IPS-11a (cell line): ENCODE results near the gene PPP3R2.

ENCODE experiments used
- H3K4me3 ChIP-seq: one replicate; pipeline ENCODE4 v1.5.1; 2013; ENCODE audit warnings: low read depth, low read length, control low read depth

Gene PPP3R2

GRCh38 chr9:101594796-101595195 is at the start of gene PPP3R2:
TSS of gene PPP3R2 (minus strand) at chr9:101594969. CDS start at chr9:101594921, 48 bp downstream.
- H3K4me3 ChIP-seq, result no peak within 1 kb of the TSS

GRCh38 chr9:101639785-101640665 is 45.3 kb upstream of the PPP3R2 start:
- H3K4me3 ChIP-seq, result no peak overlapping the region

- no peak overlapping the region for H3K4me3 ChIP-seq
Observed at GRCh38 chr9:101639311-101639710, 44.5 kb upstream of the PPP3R2 start.

DNA sequence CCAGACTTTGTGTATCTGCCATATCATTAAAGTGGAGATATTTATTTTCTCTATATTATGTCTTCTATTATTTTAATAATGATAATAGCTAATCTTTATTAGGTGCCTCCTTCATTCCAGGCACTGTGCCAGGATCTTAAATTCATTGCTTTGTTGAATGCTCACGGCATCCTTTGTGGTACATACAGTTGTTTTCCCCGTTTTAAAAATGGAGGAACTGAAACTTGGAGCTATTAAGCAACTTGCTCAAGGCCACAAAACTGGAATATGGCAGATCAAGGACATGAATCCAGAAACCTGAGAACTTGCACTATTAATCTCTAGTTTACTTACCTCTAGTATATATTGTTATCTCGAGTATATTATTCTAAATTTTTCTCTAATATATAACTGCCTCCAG is 41.5 kb upstream of the PPP3R2 start:
- H3K4me3 ChIP-seq, result no peak overlapping the region

- no peak overlapping the region for H3K4me3 ChIP-seq
Observed at GRCh38 chr9:101635473-101635872, 40.7 kb upstream of the PPP3R2 start.

GRCh38 chr9:101634741-101635409 is 40.1 kb upstream of the PPP3R2 start:
- H3K4me3 ChIP-seq, result no peak overlapping the region

GRCh38 chr9:101632611-101633010 is 37.8 kb upstream of the PPP3R2 start:
- H3K4me3 ChIP-seq, result no peak overlapping the region

- H3K4me3 ChIP-seq, result no peak overlapping the region
Observed at GRCh38 chr9:101631892-101632291, 37.1 kb upstream of the PPP3R2 start.

DNA sequence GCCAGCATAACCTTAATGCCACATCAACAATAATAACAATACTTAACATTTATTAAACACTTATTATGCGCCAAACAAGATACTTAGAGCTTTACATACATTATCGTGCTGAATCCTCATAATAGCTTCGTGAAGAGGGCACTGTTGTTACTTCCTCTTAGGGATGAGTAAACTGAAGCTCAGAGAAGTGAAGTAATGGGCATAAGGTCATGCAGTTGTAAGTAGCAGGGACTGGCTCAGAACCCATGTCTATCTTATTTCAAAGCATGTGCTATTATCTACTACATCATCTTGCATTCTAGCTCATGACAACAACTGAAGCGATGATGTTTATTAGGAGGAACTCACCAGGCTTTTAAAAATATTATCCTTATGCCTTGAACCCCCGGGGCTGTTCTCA is 34.9 kb upstream of the PPP3R2 start:
- no peak overlapping the region for H3K4me3 ChIP-seq

GRCh38 chr9:101628173-101628572 is 33.4 kb upstream of the PPP3R2 start:
- no peak overlapping the region for H3K4me3 ChIP-seq

GRCh38 chr9:101626295-101626694 is 31.5 kb upstream of the PPP3R2 start:
- H3K4me3 ChIP-seq, result no peak overlapping the region

DNA sequence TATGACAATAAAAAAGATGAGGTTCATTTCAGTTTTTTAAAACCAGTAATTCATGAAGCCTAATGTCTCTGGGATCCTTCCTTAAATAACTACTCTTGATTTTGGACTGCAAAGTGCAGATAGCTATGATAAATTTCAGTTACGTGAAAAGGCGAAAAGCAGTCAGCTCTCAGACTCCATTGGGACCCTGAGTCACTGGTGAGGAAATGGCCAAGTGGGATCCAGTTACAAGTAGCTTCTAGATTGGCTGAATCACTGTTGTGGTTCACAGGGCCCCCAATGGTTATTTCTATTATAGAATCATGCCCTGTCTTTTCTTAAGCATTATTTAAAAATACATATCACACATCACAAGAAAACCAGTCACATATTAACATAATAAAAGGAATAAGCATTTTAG is 31.1 kb upstream of the PPP3R2 start:
- H3K4me3 ChIP-seq, result no peak overlapping the region

DNA sequence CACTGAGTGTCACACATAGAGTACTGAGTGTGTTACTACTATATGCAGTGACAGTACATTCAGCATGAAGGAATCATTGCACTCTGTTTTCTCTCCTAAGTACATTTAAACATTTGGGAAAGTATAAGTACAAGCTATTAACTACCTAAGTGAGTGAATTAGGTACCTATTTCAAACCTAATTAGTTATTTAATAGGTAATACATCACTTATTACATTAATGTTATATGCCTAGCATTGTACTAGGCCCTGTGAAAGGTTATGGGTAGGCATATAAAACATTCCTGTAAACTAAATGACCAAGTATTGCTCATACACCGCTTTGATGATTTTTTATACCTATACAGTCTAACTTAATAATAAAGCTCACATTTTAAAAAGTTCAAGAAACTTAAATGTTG is 25.7 kb upstream of the PPP3R2 start:
- no peak overlapping the region for H3K4me3 ChIP-seq

DNA sequence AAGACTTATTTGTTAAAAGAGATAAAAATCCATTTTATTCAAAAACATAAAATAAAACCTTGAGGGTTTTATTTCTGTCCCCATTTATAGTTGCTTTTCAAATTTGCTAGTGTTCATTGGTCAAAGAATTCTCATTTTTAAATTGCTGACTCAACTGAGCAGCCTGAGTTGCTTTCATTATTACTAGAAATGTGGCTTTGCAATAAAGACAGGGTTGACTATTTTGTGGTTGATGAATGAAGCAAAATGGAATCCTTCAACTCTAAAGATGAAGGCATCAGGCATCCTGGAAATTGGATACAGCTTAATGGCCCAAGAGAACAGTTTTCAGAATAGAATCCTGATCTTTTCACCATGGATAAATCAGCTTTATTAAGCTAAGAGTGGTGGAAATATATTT is 23.9 kb upstream of the PPP3R2 start:
- H3K4me3 ChIP-seq, result no peak overlapping the region

DNA sequence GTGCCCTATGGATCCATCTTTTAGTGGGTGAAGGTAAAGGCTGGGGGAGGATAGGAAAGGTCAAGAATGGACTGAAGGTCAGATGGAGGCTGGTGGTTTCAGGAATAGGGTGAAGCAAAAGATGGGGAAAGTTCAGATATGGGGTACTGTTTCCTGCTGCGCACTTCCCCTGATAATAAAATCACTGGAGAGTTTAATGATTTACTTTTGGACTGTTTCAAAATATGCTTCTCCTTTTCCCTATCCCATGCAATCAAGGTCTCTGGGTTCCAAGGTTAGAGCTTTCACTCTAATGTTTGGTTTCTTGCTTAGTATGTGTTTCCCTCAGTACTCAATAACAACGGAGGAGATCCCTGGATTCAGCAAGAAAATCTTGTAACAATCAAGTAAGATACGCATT is 10.8 kb upstream of the PPP3R2 start:
- H3K4me3 ChIP-seq, result no peak overlapping the region

- H3K4me3 ChIP-seq, result no peak overlapping the region
Observed at GRCh38 chr9:101604296-101604695, 9.5 kb upstream of the PPP3R2 start.

DNA sequence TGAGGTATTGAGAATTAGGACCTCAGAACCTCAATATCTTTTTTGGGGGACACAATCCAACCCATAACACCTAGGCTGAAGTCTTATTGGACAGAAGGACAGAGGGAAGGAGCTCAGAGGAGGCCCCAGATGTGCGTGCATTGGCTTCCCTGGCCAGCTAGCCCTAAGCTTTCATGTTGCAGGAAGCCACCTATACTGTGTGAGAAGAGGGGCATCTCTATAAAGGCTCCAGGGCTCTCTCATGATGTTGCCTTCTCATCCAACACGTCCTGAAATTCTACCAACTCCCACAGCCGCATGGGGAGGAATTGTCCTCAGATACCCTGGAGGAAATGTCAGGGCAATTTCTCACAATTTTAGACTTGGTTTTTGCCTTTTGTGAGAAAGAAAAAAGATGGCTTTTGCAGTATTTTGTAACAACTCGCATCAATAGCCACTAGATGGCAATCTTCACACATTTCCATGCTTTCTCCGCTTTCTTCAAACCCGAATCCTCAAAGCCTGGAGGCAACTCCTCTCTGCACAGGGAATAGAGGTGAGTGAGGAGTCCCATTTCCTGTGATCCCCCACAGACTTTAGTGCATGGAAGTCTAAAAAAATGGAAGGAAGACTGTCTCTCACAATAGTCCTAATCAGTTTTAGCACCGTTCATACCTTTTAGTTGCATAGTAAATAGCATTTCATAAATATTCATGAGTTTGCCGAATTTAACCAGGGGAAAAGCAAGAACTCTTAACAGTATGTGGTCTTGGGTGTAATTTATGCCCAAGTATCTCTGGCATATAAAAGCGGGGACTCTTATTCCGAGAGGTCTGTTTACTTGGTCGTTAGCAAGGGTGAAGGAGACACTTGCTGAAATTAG is 7.4 kb upstream of the PPP3R2 start:
- no peak overlapping the region for H3K4me3 ChIP-seq

DNA sequence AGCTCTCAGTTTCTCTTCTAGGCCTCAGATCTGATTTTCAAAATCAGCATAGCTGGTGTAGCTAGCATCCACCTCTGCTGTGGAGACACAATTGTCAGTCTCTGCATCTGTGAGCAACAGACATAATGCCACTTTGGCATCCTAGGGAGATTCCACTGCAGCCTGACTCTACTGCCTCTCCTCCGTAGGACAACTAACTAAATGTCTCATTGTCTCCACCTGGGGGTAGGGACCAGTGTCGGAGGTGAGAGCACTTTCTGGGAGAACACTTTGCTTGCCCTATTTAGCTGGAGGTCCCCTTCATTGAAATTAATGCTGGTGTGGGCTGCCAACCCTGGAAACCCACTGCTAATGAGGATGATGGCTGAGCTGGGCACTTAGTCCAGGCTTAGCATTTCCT is 1.4 kb downstream of the PPP3R2 start:
- no peak overlapping the region for H3K4me3 ChIP-seq

DNA sequence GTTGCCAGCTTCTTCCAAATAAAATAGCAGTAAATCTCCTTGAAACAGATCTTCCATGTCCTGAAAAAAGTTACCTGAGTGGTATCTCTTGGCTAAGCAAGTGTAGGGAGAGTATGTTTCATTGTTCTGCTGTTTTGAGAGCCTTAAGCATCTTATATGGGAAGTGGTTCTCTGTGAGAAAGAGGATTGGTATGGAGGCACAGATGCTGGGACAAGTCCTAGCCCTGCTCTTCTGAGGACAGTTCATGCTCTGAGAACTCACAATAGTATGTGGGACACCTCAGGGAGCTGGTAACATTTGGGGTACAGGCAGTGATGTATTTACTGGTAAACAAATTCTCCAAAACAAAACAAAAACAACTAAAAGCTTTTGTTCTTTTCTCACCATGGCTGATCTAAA is 2.0 kb downstream of the PPP3R2 start:
- H3K4me3 ChIP-seq, result no peak overlapping the region

DNA sequence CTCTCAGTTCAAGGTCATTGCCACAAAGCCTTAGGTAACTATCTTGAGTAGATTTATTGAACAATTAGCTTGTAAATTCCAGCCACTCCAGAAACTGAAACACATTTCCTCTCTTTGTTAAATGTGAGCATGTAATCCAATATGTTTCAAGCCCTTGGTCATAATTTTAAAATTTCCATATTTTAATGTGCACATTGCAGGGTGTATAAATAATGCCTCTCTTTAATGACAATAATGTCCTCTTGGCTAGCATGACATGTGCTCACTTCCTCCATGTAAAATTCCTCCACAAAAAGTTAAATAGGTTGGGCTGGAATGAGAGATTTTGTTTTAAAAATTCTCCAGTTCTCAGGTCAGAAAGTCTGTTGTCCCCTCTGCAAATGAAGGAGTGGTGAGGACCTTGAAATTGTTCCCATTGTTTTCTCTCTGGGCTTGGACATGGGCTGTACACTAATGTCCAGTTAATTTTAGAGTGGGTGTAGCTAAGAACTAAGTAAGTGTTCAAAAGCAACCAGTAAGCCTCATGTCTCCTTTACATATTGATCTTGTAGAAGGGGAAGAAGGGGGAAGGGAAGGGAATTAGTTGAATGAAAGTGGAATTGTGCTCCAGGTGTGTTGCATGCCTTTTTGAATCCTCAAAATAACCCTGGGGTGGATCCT is 2.9 kb downstream of the PPP3R2 start:
- no peak overlapping the region for H3K4me3 ChIP-seq

- H3K4me3 ChIP-seq, result no peak overlapping the region
Observed at GRCh38 chr9:101590901-101591300, 3.9 kb downstream of the PPP3R2 start.
